ENCODE data around the gene TMEM248. TPM values are rescaled to one million over a fixed set of nuclear protein-coding genes. Genes with fewer than 3 reads are reported as not detected.
A peak's percentile ranks its signal among the peaks of the same experiment; 100 is the strongest.

TMEM248 gene
- total and polyA plus RNA-seq, 10 of the 15 experiments (the other 5 are each of a cell fraction or from before 2014, with no cell fraction given), result 6.3 to 93.5 (median 64.9) TPM

DNA sequence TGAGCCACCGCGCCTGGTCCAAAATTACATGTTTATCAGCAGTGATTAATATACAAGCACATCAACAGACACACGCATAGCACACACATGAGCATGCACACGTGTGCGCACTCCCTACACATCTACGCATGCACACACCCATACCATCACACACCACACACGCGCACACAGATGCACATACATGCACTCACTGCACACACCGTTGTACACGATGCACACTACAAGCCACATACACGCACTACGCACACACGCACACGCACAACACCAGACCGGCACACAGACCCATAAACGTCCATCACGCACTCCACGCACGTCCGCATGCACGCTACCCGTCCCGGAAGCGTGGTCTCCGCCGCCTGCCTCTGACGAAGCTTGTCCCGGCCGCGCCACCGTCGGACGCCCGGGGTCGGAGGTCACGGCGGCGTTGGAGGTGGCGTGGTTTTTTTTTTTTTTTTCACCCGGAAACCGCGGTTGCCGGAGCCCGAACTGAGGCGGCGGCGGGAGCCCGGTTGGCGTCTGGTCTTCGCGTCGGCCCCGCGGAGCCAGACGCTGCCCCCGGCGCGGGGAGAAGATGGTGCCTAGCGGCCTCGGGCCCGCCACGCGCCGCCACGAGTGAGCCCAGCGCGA lies at the start of gene TMEM248 (continued):
- TF ChIP-seq ZBTB33 (IDR thresholded peaks at IDR 0.05), result no peak; the same call in 1 of the 2 replicates
- TF ChIP-seq RBBP5 (conservative IDR thresholded peaks at IDR 0.05), result no peak
- TF ChIP-seq EZH2 (IDR thresholded peaks at IDR 0.05; ENCODE audit: borderline replicate concordance, control insufficient read depth, low read depth, low read length), result no peak
- TF ChIP-seq MTA2 (IDR thresholded peaks at IDR 0.05; ENCODE audit: low read depth), result peak; percentile 83
- no peak for TF ChIP-seq SUPT20H (IDR thresholded peaks at IDR 0.05; ENCODE audit: borderline replicate concordance, control insufficient read depth, low read depth, low read length)
- TF ChIP-seq POLR2AphosphoS2 (IDR thresholded peaks at IDR 0.05; ENCODE audit: low read depth, low read length), result 0 out of 2 replicates have a peak, but pooled peaks have one; percentile 64
- 0 out of 2 replicates have a peak, but pooled peaks have one; percentile 18 for TF ChIP-seq TCF12 (IDR thresholded peaks at IDR 0.05; ENCODE audit: low read depth, low read length)
- TF ChIP-seq PRDM15 (CRISPR knock-in tag; IDR thresholded peaks at IDR 0.05), result no peak
- peak; percentile 55 for TF ChIP-seq E2F8 (IDR thresholded peaks at IDR 0.05; ENCODE audit: low read depth, partially characterized antibody)
- peak; percentile 99 for TF ChIP-seq PAX8 (IDR thresholded peaks at IDR 0.05)
- TF ChIP-seq, protein P1, sequence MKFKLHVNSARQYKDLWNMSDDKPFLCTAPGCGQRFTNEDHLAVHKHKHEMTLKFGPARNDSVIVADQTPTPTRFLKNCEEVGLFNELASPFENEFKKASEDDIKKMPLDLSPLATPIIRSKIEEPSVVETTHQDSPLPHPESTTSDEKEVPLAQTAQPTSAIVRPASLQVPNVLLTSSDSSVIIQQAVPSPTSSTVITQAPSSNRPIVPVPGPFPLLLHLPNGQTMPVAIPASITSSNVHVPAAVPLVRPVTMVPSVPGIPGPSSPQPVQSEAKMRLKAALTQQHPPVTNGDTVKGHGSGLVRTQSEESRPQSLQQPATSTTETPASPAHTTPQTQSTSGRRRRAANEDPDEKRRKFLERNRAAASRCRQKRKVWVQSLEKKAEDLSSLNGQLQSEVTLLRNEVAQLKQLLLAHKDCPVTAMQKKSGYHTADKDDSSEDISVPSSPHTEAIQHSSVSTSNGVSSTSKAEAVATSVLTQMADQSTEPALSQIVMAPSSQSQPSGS (IDR thresholded peaks at IDR 0.05; ENCODE audit: low read length), result no peak
- peak; percentile 80 for TF ChIP-seq FOXK2 (IDR thresholded peaks at IDR 0.05)
- TF ChIP-seq MYC (IDR thresholded peaks at IDR 0.05; ENCODE audit: insufficient read depth, insufficient read length, insufficient replicate concordance, low read length, severe bottlenecking), result peak; percentile 100
- peak; percentile 59; the same call in 1 of the 2 replicates for TF ChIP-seq BACH1 (IDR thresholded peaks at IDR 0.05; ENCODE audit: borderline replicate concordance)
- no peak for TF ChIP-seq SPI1 (IDR thresholded peaks at IDR 0.05; ENCODE audit: borderline replicate concordance, insufficient read depth, low read depth, low read length)
- no peak for TF ChIP-seq NFYB (IDR thresholded peaks at IDR 0.05; ENCODE audit: insufficient read depth, low read depth, low read length)
- no peak for TF ChIP-seq E2F4 (IDR thresholded peaks at IDR 0.05; ENCODE audit: low read depth, low read length)
- peak; percentile 96 for TF ChIP-seq NR2C2 (IDR thresholded peaks at IDR 0.05; ENCODE audit: borderline replicate concordance, control insufficient read depth, insufficient read length, low read depth)

All from GM12878 (cell line).